GM21786 (cell line): ENCODE results near the gene PLXNA2.

Source experiments
- ATAC-seq: cut with Tn5 transposase; IDR thresholded peaks from one replicate; pipeline ENCODE4 v1.9.1; 2021; ENCODE audit not compliant: unreplicated experiment

Gene PLXNA2

DNA sequence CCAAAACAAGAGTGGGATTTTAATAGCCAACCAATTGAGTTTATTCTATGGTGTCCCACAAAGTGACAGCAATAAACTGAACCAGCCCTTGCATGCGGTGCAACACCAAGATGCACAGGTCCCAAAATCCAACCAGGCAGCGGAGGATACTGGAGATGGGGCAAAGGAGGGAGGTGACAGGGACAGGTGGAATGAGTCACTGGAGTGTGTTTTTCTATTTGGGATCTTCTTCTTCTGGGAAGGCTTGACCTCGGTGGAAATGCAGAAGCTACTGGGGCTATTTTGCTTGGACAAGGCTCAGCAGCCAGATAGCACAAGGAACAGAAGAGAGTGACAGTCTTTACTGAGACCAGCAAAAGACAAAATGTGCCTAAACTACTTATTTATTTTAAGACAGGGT lies 97.5 kb downstream of the PLXNA2 start:
- ATAC-seq: no peak

DNA sequence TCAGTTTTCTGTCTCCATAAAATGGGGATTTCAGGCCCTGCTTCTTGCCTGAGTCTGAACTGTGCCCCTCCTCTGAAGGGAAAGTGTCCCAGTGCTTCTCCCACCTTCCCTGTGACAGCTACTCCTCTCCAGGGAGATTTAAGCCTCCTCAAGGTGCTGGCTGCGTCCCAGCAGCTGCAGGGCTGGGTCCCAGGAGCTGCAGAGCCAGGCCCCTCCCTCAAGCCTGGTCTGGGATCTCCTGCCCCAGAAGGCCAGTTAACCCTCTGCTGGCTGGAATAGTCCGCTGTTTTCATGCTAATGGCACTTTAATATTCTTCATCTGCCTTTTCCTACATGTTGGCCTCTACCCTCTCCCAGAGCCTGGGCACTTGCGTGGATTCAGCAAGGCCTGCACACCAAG lies 99.0 kb downstream of the PLXNA2 start:
- ATAC-seq: no peak

DNA sequence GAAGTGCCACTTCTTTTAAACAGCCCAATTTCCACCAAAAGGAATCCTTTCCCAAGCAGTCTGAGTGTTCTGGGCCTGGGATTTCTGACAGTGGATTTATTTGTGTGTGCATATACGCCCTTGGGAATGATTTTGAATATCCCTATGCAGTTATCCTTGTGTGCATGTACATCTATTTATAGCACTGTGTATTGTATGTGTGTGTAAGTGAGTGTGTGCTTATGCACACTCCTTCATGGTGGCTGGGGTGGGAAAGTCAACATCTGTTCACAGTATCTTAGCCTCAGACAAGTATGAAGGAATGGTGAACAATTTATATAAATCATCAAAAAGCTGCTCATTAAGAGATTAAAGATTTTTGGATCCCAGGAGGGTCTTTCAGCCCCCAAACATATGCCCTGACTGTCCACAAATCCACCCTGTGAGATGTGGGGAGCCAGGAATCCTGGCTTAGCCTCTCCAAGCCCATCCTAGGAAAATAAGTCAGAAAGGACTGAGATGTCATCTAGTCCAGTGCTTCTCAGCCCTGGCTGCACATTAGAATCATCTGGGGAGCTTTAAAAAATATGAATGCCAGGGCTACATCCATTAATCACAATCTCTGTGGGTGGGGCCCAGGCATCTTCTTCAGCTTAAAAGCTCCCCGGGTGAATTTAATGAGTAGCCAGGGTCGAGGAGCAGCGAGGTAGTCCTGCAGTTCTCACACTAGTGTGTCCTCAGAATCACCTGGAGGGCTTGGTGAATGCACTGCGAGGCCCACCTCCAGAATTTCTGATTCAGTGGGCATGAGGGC lies 101.4 kb downstream of the PLXNA2 start:
- no peak for ATAC-seq

DNA sequence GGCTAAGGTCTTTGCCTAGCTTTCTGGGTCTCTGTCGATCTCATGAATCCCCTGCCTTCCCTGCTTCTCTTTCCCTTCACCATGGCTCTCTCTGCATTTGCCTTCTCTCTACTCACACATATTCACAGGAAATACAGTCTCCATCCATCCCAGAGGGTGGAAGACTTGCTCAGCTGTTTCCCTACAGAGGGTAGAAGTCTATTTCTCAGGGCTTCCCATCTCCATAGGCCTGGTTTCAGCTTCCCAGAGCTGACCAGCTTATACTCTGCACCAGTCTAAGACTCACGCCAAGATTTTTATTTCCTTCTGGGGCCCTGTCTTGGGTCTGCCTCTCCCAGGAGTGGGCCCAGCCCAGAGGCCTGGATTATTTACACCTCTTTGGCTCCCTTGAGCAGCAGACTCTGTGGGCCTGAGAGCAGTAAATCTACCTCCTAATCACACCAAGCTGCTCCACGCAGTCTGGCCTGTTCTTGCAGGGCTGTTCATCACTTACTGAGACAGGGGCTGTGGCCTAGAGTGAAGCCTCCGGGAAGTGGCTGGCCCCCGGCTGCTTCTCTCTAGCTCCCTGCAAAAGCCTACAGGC lies 102.5 kb downstream of the PLXNA2 start:
- no peak for ATAC-seq

DNA sequence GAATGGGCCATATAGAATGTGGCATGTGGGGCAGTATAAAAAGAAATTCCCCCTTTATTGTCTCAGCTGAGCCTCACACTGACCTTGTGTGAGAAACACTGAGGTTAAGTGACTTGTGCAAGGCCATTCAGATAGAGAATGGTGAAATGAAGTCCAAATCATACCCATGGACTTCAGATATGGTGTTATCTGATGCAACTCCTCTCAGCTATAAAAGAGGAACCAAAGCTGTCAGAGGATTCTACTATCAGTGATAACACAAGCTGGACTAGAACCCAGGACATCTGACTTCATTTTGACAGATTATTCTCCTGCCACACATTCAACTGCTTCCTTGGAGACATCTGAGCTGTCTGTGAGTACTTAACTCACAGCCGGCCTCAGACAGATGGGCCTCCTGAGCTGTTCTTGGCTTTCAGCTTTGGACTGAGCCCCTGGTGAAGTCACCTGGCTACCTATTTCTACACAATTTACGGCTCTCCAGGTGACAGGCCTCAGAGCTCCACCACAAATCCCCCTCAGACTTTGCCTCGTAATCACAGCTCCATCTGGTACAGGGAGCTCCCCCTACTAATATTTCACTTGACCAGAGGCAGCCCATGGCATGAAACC lies 104.6 kb downstream of the PLXNA2 start:
- no peak for ATAC-seq

DNA sequence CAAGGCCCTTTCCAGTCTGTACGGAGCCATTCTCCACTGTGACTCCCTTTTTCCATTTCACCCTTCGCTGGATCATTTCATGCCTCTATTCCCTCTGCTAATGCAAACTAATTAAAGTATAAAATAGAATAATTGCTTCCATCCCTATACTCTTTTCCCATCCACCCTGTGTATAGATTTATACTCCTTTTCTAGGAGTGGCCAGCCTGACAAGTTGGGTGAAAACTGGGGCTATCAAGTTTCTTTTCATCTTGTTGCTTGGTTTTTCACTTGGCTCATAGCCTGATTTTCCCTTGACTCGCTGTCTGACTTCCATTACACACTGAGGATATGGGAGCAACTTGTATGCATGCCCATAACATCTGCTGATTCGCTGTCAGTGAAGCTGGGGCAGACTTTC lies 107.0 kb downstream of the PLXNA2 start:
- ATAC-seq: no peak

DNA sequence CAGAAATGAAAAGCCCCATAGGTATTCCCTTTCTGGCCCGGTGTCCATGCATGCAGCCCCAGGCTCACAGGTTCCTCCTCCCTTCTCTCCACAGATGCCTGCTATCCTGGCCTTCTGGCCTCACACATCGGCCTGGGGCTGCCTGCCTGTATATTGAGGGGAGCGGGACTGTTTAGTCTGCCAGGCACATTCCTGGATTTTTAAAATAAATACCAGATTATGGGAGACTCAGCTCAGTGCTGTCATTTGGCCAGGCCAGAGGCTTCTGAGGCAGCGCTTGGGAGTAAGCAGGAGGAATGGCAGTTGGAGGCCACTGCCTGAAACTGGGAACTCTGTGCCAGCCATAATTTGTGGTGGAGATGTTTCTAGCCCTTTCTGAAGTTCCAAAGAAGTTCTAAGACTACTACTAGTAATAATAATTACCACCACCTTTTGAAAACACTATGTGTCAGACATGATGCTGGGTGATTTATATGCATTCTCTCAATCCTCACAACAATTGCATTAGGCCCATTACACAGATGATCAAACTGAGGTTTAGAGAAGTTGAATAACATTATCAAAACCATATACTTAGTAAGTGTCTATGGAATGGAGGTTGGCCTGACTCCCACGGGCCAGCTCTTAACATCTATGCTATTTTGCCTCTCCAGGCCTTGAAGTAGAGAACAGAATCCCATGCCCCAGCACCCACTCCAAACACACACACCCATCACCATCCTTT lies 107.6 kb downstream of the PLXNA2 start:
- no peak for ATAC-seq

DNA sequence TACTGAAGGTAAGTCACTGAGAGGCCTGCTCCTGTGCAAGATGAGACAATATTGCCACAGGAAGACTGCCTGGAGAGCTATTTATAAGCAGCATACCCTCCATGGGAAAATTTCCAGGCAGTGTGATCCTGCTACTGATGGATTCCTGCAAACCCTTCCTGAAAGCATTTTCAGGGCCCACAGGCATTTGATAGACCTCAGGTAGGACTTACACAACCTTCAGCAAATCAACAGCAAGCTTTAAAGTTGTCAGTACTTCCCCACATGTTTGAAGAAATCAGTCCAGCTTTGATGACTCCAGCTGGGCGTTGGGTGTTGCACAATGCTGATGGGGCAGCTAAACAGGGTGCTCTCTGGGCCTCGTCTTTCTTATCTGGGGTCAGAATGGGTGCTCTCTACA lies 108.8 kb downstream of the PLXNA2 start:
- ATAC-seq: no peak

DNA sequence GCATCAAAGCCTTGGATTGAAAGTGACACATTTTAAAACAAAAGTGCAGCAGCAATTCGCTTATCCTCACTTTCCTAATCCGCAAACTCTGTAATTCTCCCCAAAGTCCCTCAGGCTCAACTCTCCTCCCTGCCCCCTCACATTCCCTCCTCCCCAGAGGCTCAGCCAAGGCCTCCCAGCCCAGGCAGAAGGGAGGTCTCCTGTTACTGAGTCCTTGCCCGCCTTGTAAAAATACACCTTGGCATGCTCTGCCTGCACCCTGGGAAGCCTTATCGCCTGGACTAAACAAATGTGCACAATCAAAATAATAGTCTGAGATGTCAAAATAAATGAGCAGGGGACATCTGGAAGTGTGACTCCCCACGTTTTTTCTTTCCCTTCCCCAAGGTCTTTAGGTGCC lies 109.7 kb downstream of the PLXNA2 start:
- ATAC-seq: no peak

DNA sequence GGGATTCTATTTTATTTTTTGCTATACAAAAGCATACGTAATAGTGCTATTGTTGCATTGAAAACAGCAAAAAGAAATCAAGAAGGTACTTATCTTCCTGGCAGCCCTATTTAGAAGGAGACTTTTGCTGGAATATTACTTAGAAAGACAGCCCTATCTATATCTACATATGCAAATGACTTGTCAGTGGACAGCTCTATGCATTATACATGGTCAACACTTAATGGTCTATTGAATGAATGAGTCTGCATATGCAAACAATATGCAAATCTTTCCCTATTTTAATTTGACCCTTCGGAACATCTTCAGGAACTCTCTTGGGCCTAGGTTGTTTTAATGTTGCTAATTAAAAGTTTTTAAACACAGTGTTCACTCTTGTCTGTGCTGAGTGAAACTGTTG lies 110.8 kb downstream of the PLXNA2 start:
- no peak for ATAC-seq

DNA sequence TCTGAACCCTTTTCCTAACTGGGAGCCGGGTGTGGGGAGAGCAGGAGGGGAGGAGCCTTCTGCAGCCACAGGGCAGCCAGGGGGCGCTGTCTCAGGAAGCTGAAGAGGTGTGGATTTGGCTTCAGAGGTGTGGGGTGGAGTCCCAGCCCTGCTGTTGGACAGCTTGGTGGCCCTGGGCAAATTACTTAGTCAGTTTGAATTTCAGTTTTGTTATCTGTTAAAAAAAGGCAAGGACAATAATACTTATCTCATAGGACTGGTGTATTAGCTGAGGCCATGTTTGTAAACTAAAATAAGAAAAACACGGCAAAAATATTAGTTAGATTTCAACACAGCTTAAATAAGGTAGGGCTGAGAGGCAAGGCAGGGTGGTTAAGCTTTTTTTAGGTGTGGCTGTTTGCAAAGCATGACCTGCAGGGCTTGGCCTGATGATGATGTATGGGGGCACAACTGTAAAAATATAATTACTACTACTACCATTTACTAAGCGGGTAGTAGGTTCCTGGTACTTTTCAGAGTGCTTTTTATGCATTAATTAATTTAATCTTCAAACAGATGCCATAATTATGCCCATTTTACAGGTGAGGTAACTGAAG lies 111.8 kb downstream of the PLXNA2 start:
- peak; percentile 95 for ATAC-seq

DNA sequence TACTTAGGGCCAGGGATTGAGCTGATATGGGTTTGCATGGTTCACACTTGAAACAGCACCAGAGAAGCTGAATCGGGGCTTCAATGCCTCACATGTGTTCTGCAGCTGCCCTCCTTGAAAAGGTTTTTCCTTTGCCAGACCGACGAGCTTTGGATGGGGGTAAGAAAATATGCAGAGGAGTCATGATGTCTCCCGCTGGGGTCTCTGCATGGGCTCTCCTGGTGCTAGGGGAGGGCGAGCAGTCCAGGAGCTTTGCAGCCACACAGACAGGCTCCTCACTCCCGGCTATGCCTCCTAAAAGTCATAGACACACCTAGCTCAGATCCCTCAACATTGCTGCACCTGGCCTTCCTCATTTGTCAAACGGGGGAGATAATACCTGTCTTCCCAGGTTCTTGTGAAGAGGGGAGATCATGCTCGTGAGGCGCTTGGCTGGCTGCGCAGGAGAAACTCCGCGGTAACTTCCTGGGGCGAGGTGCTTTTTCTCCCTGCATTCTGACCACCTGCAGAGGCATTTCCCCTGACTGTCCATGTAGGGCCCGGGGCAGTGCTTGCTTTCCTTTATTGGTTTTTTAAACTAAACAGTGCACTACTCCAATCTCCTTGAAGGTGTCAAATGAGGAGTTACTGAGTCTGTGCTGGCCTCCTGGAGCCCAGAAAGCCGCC lies 112.4 kb downstream of the PLXNA2 start:
- peak; percentile 46 for ATAC-seq

DNA sequence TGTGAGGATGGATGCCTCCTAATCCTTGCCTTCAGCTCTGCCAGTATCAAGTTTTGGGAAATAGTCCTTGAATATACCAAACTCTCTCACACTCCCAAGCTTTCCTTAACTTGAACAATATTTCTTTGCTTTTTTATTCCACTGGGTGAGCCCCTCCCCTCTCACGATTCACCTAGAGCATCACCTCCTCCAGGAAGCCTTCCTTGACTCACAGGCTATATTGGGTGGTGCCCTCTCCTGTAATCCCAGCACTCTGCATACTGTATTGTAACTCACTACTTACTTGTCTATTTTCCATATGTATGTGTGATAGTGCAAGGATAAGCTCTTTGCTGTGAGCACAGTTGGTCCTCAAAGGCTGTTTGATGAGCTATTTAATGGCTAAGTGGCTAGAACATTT lies 114.7 kb downstream of the PLXNA2 start:
- ATAC-seq: no peak

DNA sequence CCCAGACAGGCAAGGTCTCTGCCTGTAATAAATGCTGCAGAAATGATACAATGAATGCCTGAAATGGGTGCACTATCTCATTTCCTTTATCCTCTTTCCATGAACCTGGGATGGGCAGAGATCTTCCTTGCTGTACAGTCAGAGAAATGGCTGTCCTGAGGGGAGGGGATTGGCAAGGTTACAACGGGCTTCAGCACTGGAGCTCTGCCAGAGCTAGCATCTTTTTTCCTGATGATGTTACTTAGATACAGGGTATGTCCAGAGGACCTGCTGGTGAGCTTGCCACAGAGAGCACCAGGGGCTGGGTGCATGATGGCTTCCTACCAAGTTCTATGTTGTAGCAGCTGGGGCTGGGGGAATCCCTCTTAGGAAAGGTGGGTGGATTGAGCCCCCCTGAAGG lies 115.1 kb downstream of the PLXNA2 start:
- ATAC-seq: no peak

DNA sequence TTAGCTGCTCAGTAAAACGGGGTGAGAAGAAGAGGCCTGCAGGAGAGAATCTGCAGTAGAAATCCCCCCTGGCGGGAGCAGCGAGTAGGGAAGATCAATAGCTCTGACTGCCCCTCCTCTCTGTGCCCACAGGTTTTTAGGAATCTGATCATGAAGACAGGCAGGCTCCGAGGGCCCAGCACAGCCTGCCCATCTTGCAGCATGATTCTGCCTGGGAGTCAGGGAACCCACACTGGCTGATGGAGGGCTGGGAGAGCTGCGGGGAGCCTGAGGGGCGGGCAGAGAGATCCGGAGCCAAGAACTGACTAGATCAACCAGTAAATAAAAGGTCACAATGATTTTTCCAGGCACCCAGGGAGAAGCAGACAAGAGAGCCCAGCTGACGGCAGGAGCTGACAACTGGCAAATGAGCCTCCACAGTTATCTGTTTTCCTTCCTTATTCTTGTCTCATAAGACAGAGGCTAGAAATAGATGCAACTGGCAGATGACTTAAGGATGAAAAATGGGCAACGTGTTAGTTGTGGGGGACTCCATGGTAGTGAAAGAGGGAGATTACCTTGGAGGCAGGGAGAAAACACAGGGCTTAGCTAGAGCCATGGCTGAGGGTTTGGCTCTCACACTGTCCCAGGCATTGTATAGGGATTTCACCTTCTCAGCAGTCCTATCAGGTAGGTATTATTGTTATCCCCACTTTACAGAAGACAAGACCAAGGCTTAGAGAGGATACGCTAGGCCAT lies 116.2 kb downstream of the PLXNA2 start:
- no peak for ATAC-seq

DNA sequence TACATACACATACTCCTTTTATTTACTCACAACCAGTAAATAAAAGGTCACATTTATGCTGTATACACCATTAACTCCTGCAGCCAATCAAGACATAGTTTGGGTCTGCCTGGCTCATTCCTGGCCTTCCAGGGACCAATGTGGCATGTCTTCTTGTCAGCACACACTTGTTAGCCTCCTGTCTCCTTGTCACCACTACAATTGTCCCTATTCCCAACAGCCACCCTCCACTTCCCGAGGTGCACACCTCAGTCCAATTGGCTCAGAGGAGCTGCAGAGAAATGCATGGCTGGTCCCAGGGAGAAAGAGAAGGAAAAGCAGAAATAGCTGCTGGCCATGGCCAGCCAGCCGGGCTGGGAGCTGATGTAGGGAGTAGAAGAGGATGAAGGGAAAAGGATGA lies 116.9 kb downstream of the PLXNA2 start:
- no peak for ATAC-seq

DNA sequence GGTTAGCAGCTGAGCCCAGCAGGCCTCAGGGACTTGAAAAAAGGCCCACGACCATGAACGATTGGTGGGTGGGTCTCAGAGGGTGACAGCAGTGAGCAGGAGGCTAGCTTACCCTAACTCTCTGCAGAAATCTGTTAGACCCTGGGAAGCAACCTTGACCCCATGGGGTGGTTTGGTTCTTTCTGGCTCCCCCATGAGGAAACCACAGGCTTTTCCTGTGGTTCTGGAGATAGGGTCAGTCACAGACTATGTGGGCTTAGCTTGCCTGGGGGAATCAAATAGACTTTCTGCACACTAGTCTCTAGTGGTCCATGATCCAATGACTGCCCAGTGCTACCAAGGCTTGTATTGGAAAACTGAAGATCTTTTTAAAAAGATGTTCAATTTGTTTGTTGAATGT lies 118.1 kb downstream of the PLXNA2 start:
- no peak for ATAC-seq

DNA sequence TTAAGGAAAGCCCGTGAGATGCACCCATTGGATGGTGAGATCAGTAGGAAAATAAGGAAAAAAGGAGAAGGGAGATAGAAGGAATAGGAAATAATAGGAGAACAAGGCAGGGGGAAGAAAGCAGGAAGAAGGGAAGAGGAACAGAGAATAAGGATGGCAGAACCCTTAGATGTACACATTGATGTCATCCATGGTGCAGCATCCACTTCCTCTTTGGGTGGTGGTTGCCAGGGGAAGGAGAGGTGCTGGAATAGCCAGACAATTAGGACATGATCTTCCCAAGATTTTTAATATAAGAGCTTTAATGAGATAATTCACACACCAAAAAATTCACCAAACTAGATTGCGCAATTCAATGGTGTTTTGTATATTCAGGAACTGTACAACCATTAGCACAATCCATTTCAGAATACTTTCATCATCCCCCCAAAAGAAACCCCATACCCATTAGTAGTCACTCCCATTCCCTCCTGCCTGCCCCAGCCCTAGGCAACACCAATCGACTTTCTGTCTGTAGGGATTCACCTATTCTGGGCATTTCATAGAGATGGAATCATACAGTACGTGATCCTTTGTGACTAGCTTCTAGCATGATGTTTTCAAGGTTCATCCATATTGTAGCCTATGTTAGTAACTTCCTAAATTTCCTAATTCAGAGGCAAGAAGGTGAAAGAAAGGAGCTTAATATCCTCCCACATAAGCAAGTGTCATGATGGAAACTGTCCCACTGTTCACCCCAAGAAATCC lies 121.4 kb downstream of the PLXNA2 start:
- ATAC-seq: no peak

DNA sequence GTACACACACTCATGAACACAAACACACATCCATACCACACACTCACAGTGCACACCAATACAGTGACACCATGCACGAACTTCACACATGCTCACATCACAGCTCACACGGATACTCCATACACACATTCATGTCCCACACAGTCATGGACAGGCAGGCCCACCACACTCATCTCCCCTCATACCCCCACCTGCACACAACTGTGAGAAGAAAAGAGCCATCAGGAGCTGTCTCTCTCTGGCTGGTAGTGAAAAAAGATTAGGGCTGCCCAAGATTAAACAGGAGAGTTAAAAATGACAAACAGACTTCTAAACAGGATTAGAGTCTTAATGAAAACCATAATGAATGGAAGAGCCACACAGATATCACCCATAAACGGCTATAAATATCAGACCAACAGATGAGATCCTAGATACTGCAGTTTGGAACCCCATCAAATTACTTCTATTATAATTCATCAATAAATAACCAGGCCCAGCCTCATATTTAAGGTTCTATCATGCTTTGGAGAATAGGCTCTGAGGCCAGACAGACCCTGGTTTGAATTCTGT lies 122.3 kb downstream of the PLXNA2 start:
- ATAC-seq: no peak
